ENCODE data around the gene UBXN7.
"Not testable (repeated sequence)": the region's sequence is repeated elsewhere in the genome, so short reads cannot be mapped to it uniquely, and the experiment has no call there.

Gene UBXN7

DNA sequence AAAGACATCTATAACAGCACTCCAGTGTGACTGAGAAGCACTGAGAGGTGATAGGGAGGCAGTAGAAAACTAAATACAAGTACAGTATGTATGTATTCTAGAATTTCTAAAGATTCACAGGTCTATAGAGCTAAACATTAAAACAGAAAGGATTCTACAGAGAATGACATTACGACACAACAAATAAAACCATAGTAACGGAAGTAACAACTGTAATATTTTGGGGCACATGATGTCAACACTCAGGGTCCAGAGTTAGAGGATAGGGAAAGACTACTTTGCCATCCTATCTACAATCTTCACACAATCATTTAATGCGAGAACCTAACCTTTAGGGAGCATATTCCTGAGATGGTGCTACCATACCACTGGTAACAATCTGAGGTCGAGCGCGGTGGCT lies 13.6 kb downstream of the UBXN7 start:
- no peak for DNase-seq

DNA sequence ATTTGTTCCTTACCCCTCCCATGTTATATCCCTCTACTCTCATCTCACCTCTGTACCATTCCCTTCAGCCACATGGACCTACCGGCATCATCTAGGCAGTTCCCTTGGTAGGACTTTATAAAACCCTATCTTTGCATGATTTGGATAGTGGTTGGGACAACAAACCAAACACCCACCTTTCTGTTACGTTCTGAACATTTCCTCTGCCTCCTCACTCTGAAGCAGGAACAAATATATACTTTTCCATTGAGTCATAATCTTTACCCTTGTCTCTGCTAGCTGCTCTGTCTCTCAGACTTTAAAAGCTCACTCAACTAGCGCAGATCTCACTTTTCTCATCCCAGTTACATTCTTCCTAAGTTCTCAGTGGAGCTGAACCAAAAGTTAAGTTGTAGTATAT lies 17.8 kb downstream of the UBXN7 start:
- no peak for DNase-seq

DNA sequence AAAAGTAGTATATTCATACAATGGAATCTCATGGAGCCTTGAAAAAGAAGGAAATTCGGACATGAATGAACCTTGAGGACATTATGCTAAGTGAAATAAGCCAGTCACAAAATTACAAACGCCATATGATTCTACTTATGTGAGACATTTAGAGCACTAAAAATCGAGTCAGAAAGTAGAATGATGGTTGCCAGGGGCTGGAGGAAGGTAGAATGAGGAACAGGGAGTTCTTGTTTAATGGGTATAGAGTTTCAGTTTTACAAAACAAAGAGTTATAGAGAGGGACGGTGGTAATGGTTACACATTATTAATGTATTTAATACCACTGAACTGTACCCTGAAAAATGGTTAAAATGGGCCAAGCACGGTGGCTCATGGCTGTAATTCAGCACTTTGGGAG lies 19.5 kb downstream of the UBXN7 start:
- no peak for DNase-seq

DNA sequence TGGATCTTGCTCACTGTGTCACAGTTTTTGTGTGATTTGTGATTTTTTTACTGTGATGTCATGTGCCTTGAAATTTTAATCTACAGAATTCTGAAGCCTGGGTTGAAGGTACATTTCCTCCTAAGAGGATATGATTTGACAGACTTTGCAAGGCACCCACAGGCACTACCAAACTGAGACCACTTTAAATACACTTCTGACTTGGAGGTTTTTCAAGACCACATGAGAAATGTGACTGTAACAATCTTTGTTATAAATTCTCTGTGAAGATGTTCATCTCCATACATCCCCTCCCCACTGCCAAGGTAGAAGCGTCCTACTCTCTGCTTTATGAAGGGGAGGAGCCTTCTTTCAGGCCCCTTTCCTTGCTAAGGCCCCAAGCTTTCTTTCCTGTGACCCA lies 22.8 kb downstream of the UBXN7 start:
- DNase-seq: no peak

- DNase-seq: no peak
These were observed 23.5 kb downstream of the UBXN7 start for GRCh38 chr3:196408565-196409300.

- DNase-seq: peak; percentile 85
These were observed 25.3 kb downstream of the UBXN7 start for GRCh38 chr3:196406811-196407470.

GRCh38 chr3:196400331-196400730 lies 31.9 kb downstream of the UBXN7 start:
- DNase-seq: no peak

DNA sequence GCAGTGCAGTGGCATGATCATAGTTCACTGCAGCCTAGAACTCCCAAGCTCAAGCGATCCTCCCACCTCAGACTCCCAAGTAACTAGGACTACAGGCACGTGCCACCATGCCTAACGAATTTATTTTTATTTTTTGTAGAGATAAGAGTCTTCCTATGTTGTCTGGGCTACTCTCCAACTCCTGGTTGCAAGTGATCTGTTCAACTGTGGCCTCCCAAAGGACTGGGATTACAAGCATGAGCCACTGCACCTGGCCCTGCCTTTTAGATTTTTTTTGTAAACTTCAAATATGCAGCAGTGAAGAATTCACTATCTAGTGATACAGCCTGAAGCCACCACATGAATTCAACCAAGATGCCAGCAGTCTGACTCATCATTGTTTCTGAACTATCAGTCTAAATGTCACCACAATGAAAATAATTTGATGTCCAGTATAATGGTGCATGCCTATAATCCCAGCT lies 32.7 kb downstream of the UBXN7 start:
- DNase-seq: peak; percentile 71

- no peak for DNase-seq
These were observed 33.4 kb downstream of the UBXN7 start for GRCh38 chr3:196398782-196399181.

DNA sequence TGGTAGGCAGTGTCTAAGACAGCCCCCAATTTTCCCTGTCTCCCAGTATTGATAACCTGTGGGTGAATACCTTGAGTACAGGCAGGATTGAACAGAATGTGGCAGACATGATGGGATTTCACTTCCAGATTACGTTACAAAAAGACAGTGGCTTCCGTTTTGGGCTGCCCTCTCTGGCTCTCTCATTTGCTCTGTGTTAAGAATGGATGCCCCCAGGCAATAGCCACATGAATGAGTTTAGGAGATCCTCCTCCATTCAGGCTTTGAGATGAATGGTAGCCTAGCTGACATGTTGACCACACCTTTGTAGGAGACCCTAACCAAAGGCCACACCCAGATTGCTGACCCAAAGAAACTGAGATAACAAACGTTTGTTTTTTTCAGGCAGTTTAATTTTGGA lies 34.3 kb downstream of the UBXN7 start:
- no peak for DNase-seq

DNA sequence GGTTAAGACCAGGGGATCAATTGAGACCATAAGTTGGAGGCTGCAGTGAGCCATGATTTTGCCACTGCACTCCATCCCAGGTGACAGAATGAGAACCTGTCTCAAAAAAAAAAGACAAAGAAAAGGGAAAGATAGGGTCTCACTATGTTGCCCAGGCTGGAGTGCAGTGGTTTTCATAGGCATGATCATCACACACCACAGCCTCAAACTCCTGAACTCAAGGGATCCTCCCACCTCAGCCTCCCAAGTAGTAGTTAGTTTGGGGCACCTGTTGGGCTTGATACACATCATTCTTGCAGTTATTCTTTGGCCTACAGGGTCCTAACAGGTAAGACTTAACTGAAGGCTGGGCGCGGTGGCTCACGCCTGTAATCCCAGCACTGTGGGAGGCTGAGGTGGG lies 42.1 kb downstream of the UBXN7 start:
- no peak for DNase-seq

- DNase-seq: peak; percentile 51
These were observed 43.3 kb downstream of the UBXN7 start for GRCh38 chr3:196388956-196389355.

- DNase-seq: not testable (repeated sequence)
These were observed 44.3 kb downstream of the UBXN7 start for GRCh38 chr3:196387941-196388340.

GRCh38 chr3:196386797-196387196 lies 45.4 kb downstream of the UBXN7 start:
- DNase-seq: not testable (repeated sequence)

DNA sequence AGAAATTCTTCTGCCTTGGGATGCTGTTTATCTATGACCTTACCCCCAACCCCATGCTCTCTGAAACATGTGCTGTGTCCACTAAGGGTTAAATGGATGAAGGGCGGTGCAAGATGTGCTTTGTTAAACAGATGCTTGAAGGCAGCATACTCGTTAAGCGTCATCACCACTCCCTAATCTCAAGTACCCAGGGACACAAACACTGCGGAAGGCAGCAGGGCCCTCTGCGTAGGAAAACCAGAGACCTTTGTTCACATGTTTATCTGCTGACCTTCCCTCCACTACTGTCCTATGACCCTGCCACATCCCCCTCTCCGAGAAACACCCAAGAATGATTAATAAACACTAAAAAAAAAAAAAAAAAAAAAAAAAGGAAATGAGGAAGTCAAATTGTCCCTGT lies 46.2 kb downstream of the UBXN7 start:
- not testable (repeated sequence) for DNase-seq

GRCh38 chr3:196385446-196385845 lies 46.8 kb downstream of the UBXN7 start:
- not testable (repeated sequence) for DNase-seq

GRCh38 chr3:196378146-196378841 lies 53.9 kb downstream of the UBXN7 start:
- DNase-seq: no peak

DNA sequence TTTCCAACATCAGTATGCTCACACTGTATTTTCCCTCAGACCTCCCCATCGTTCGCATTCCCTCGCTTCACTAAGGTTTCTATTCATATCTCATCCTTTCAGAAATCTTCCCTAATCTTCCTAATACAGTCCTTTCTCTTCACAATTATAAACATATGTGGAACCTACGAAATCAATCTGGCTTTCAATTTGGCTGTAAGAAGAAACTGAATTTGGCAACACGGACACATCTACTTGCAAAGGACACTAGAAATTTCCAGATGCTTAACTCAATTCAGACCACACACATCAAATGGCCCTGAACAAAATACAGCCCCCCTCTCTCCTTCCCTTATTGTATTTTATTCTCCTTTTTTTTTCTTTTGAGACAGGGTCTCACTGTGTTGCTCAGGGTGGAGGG lies 54.9 kb downstream of the UBXN7 start:
- no peak for DNase-seq

GRCh38 chr3:196365736-196366135 lies 66.5 kb downstream of the UBXN7 start:
- no peak for DNase-seq

DNA sequence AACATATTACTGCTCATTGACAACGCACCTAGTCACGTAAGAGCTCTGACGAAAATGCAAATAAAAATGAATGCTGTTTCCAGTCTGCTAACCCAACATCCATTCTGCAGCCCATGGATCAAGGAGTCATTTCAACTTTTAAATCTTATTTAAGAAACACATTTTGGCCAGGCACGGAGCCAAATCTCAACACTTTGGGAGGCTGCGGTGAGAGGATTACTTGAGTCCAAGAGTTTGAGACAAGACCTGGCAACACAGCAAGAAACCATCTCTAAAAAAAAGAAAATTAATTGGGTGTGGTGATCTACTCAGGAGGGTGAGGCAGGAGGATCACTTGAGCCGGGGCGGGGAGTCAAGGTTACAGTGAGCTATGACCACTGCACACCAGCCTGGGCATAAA lies 71.6 kb downstream of the UBXN7 start:
- no peak for DNase-seq

DNA sequence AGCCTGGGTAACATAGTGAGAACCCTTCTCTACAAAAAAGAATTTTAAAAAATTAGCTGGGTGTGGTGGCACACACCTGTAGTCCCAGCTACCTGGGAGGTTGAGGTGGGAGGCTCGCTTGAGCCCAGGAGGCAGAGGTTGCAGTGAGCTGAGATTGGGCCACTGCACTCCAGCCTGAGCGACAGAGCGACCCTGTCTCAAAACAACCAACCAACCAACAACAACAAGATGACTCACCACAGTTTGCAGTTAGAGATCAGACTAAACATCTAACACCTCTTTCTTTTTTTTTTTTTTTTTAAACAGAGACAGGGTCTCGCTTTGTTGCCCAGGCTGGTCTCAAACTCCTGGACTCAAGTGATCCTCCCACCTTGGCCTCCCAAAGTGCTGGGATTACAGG lies 73.7 kb downstream of the UBXN7 start:
- DNase-seq: not testable (repeated sequence)

- no peak for DNase-seq
These were observed 74.3 kb downstream of the UBXN7 start for GRCh38 chr3:196357905-196358304.

DNA sequence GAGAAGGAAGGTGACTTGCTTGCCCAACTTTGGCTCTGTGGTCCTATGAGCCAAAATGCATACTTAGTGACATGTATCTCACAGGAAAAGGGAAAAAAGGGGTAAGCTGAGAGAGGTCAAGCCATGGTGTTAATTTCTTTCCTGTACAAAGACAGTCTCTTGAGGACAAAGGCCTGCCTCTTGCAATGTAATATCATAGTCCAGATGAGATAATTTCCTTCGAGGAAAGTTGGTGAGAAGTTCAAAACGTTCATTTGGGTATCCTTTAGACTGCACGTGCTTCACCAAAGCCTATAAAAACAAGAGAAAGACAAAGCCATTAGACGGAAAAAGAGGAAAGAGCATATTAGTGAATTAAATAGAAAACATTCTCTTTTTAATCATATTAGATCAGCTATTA lies 75.7 kb downstream of the UBXN7 start:
- DNase-seq: no peak

DNA sequence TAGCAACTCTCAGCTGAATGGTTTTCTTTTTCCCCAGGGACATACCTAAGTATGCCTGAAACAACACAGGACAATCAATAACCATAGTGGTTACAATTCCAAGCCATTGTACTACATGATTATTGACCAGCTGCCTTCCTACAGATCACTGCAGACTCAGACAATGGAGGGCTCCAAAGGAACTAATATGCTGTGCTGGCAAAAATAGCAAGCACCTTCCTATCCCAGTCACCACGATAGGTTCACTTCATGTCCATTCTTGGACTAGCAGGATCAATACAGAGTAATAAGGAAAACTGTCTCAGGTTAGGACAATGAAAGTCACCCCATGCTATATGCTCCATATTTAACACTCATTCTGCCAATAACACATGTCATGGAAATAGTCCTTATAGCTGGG lies 76.6 kb downstream of the UBXN7 start:
- no peak for DNase-seq

All from fibroblast of skin of back (primary cell).